IPS-NIHi11 (cell line): Measurements from ENCODE around the gene ADAMTSL3.
A peak's percentile ranks its signal among the peaks of the same experiment; 100 is the strongest.

Source experiments
- DNase-seq: peaks from one replicate; pipeline ENCODE4 v3.0.0; 2012; ENCODE audit warnings: mixed read lengths, low spot score

The ADAMTSL3 gene

DNA sequence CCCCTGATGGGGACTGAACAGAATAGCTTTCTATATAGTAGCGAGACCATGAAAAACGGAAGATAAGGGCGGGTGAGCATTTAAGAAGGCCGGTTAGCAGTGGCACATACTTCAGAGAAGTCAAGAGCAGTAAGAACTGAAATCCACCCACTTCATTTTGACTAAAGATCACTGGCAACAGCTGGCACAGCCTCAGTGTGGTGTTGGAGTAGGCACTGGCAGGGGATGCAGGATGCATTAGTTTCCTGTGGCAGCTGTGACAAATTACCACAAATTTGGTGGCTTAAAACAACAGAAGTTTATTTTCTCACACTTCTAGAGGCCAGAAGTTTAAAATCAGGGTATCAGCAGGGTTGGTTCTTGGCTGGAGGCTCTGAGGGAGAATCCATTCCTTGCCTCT, 176.5 kb downstream of the ADAMTSL3 start:
- DNase-seq, result no peak

DNA sequence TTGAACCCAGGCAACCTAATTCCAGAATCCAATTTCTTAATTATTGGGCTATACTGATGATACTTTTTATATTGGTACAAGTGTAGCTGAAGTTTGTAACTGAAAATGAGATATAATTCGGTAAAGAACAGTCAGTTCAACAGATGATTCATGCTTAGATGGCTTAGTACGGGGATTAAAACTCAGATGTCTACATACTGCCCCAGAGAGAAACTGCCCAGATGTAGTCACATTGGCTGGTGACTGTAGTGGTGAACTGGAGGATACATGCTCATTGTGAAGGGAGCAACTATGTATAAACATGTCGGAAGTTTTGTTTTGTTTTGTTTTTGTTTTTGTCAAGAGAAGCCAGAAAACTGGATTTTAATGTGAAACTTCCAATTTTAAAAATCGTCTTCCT, 179.6 kb downstream of the ADAMTSL3 start:
- no peak for DNase-seq

DNA sequence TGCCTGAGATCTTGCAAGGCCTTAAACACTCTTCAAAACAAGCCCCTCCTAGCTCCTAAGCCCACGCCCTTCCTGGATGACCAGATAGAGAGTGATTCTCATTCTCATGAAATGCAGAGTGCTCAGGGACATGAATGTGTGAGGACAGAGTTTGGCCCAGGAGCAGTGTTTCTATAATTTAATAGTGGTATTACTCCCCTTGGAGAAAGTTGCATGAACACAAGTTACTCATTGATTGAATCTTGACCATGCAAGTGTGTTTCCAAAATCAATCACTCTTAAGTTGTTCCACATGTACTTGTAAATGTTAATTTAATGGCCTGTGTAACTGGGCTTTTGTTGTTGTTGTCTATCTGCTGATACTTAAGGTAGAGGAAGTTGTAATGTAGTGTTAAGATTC, 181.6 kb downstream of the ADAMTSL3 start:
- no peak for DNase-seq

DNA sequence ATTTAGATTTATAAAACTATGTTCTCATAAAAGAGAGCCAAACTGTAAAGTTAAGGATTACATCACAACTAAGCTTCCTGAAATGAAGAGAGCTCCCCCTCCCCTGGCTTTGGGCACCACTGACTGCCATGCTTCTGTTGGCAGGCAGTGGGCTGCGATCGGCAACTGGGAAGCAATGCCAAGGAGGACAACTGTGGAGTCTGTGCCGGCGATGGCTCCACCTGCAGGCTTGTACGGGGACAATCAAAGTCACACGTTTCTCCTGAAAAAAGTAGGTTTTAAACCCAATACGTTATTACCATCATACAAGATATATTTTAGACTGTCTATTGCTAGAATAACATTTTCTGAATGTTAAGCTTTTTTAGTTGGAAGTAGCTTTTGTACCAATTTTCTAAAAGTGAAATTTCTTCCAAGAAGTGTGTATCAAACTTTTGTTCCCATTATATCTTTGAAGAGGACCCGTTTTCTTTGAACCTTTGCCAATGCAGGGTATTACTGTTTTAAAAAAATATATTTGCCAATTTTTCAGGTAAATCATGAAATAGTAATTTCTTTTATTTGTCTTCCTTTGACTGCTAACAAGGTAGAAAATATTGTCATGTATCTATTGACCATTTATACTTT, 184.1 kb downstream of the ADAMTSL3 start:
- peak; percentile 75 for DNase-seq

DNA sequence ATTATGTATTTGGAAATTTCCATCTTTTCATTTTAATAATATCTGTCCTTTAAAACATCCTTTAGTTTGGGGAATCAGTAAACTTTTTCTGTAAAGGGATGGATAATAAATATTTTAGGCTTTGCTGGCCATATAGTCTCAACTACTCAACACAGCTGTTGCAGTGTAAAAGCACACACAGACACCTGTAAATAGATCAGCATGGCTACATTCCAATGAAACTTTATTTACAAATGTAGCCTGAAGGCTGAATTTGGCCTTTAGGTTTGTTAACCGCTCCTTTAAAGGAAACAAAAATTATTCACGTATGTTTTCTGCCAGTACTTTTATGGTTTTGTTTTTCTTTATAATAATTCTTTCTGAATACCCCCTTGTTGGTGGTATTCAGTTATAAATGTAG, 184.8 kb downstream of the ADAMTSL3 start:
- no peak for DNase-seq

DNA sequence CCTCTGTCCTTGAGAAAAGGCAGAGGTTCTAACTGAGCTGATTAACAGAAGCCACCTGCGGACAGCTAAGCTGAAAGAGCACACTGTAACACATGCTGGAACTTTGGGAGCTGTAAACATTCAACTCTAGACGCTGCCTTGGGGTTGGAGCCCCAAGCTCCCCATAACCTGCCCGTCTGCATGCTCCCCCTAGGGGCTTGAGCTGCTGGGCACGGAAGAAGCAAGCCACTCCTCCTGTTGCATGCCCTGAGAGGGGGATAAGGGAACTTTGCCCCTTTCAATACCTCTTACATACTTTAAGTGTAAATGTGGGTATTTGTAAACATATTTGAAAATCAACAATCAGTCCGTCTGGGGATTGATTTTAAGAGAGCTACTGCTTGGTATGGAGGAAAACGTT, 188.4 kb downstream of the ADAMTSL3 start:
- DNase-seq, result no peak

DNA sequence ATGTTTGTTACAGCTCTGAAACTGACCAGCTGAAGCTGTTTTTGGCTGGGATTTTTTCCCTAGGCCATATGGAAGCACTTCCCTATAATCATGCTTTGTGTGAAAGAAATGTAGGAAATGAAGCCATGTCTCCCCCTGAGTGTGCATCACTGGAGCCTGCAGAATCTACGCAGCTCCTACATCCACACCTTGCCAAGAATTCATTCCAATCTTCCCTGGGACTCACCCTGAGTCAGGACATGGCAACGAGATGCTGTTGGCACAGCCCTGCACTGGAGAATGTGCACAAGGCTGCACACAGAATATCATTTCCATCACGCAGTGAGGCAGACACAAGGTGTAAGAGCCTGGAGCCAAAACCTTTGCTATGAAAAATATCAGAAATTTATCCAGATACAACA, 189.5 kb downstream of the ADAMTSL3 start:
- no peak for DNase-seq

DNA sequence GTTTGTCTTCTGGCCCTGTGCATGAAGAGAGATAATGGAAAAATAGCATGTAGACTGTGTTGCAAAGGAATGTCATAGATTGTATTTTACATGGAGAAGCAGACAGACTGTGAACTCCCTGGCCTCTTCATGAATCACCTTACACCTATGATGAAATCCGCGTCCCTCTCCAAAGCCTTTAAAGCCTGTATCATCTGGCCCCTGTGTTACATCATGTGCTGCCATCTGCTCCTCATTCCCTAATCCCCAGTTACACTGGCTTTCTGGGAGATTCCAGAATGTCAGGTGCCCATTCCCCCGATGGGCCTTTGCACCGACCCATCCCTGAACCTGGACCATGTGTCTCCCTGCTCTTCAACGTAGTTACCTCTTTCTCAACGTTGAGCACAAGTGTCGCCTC, 190.8 kb downstream of the ADAMTSL3 start:
- no peak for DNase-seq

DNA sequence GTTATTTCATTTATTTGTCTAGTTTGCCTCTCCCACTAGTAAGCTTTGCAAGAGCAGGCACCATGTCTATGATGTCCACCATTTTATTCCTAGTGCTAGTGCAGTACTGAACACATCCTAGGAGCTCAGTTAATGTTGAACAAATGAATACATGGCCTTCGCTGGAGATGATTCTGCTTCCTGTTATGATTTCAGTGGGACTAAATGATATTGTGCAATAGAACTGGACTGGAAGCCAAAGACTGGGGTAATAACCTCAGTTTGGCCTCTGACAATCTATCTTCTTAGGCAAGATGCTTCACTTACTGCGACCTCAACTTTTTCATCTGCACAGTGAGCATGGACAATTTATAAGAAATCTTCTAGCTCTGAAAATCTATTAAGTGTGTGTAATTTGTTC, 191.3 kb downstream of the ADAMTSL3 start:
- DNase-seq, result no peak

DNA sequence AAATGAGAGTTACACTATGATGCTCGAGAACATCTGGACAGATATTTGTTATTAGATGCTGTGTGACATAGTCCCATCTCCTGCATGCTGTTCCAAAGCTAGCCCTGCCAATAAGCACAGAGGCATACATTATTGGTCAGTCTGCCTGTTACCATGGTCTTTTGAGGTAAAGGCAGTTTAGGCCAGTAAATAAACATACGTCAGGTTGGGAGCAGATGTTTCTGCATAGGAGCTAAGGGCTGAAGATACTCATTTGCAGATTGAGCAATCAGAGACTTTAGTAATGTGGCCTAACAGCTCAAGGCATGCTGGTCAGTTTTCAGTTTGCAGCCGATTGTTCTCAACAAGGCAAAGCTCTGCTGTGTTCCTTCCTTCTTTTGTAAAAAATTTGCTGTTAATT, 192.9 kb downstream of the ADAMTSL3 start:
- no peak for DNase-seq

DNA sequence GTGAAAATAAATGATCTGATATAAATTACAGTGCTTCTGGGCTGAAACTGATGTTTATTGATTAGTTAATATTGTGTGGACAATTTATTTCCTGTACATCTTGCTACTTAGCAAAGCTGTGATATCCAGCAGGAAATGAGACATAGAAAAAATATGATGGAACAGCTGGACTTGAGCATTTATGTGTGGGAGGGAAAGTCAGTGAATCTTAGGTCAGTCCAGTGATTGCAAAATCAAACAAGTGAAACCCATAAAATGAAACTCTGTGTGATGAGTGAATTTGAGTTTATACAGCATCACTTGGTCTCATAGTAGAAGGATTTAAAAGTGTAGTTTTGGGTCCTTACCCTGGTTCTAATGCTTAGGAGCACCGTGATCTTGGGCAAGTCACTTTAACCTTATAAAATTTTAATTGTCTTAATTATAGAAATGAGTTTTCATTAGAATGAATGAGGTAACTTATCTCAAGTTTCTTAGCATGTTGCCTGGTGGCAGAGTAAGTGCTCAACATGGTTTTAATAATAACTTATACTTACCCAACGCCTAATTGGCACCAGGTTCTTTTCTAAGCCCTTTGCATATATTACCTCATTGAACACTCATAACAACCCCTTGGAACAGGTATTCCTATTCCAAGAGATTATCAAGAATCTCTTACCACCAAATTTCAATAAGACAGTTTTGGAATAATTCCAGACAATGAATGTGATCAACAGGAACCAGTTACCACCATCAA, 194.6 kb downstream of the ADAMTSL3 start:
- DNase-seq, result no peak

DNA sequence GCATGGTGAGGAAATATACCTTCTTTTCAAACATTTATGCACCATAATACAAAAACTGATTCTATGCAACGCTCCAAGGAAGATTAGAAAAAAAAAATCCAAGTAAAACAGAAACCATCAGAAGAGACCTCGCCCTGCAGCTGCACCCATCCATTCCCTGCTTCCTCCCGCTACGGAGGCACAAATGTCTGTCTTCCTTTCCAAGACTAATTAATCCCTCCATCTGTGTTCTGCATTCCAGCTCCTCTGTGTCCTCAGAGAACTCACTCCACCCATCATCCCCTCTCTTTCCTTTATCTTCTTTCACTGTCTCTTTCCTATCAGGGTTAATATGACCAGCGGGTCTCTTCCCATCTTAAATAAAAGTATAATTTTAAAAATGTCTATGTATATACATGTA, 196.1 kb downstream of the ADAMTSL3 start:
- no peak for DNase-seq

DNA sequence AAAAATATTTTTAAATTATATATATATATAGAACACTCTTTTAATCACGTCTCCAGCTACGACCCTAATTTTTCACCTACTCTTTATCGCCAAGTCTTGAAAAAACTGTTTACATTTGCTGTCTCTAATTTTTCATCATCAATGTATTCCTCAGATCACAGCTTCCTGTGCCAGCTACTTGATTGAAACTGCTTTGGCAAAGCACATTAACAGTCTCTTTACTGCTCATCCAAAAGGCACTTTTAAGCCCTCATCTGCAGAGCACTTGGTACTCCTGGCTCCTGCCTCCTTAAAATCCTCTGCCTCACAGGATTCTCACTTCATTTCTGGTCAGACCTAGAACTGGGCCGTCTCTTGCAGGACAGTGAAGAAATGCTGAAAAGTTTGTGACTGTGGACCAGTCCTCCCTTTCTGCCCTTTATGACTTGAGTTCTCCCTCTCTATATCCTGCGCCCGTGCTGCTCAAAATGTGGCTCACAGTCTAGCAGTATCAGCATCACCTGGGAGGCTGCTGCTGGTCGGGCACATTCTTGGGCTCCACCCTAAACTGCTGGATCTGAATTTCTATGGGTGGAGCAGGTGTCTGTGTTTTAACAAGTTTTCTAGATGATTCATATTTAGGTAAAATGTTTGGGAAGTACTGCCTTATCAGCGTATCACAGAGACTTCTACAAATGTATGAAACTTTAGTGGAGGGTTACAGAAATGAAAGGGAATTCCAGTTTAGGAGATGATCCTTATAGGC, 196.8 kb downstream of the ADAMTSL3 start:
- no peak for DNase-seq

DNA sequence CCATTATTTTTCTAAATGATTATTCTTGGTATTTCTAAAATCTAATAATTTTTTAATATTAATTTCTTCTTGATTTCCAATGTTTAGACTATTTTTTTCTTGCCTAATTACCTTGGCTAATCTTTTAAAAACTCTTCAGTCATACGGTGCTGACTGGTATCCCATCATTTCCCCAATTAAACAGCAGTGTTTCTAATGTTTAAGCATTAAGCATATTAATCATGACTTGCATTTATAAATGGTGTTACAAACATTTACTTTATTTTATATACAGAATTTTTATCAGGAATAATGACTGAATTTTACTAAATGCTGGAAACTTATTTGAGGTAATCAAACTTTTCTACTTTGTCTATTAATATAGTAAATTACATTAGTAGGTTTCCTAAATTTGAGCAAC, 199.3 kb downstream of the ADAMTSL3 start:
- DNase-seq, result no peak

DNA sequence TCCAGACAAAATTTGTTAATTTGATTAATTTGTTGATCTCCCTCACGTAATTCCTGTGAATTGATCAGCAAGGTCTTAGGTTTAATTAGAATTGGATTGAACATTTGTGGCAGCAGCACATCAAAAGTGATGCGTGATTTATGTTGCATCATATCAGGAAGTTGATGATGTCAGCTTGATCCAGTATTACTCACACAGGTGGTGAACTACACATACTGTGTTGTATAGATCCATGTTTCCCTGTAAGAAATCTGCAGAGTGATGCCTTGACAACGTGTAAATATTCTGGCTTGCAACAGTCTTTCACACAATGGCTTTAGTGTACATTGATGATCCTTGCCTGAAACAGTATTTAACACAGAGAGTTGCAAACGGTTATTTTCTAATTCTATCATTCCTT, 200.4 kb downstream of the ADAMTSL3 start:
- DNase-seq, result no peak

DNA sequence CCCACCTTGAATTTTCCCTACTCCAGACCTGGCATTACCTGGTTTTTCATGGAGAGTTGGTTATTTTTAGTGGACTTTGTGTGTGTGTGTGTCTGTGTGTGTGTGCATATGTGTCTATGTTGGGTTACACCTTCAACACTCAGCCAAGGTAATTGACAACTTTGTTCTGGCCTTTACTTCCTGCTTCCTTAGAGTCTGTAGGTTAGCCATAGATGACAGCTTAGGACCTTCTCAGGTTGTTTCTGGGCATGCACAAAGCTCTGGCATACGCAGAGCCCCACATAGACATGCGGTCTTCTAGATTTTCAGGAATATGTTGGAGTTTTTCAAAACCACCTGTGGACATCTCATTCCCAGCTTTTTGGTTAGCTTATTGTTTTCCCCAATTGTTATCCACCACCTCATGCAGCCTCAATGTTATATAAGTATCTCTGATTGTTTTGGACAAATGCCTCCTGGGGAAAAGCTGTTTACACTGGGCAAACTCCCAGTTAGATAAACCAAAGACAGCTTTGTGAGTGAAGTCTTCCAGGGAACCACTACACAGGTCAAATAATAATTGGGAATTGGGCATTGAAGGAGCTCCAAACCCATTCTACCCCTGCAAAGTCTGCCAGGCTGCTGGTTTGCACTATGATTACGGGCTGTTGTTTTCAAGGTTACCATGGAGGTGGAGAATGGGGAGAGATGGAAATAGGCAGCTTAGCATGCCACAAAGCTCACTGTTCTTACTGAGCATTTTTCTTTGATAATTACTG, 201.2 kb downstream of the ADAMTSL3 start:
- no peak for DNase-seq

DNA sequence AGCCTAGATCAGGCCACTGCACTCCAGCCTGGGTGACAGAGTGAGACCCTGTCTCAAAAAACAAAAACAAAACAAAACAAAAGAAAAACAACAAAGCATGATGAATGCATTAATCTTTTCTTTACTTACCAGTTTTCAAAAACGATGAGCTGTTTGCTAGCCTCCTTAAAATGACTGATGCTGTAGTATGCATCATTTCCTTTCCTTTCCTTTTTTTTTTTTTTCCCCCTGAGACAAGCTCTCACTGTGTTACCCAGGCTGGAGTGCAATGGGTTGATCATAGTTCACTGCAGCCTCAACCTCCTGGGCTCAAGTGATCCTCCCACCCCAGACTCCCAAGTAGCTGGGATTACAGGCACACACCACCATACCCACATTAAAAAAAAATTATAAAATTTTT, 202.0 kb downstream of the ADAMTSL3 start:
- DNase-seq, result no peak

DNA sequence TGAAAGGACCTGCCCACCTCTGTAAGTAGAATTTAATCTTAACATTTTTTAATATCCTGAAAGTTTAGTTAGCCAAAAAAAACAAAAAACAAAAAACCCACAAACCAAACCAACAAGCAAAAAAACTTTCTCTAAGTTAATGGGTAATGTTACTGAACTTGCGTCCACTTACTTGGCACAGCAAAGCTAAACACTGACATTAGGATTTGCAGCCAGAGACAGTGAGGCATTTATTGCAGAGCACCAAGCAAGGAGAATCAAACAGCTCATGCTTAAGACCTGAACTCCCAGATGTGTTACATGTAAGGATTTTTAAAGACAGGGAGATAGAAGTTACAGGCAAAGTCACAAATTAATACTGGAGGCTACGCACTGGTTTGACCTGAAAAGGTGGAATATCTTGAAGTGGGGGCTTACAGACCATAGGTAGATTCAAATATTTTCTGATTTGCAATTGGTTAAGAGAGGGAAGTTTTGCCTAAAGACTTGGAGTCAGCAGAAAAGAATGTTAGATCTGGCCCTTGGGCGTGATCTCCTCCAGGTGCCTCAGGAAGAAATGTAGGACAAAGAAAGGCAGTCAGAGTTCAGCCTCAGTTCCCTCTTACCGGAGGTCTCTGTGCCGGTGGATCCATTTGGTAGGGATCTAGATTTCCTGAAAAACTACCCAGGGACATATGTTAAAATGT, 205.0 kb downstream of the ADAMTSL3 start:
- no peak for DNase-seq

DNA sequence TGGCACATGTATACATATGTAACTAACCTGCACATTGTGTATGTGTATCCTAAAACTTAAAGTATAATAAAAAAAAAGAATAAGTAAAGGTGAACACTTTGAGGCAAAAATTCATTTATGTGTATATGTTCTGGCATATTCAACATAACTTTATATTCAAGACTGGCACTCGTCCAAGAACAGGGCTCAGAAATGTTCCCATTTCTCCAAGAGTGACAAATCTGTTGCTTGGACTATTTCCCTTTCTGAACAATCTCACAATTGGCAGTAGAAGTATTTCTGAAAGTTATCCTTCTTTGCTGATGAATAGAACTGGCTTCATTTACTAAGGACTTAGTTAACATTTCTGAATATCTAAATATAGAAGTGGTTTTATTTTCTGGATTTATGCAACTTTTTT, 212.8 kb downstream of the ADAMTSL3 start:
- no peak for DNase-seq

DNA sequence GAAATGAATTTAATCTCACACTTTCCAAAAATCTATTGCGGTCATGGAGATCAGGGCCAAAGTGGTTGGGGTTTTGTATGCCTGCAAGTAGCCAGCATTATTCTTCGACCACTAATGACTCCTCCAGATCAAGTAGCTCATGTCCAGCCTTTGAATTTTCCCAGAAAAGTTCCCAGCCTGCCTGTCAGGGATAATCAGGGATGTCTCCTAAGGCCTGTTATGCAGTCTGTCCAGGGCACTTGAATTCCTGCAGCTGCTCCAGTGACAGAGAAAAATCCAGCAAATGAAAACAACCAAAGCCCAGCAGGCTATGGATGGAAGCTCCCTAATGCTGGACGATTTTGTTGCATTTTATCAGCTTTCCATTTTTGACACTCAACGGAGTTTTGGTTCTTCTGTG, 215.4 kb downstream of the ADAMTSL3 start:
- DNase-seq, result no peak

DNA sequence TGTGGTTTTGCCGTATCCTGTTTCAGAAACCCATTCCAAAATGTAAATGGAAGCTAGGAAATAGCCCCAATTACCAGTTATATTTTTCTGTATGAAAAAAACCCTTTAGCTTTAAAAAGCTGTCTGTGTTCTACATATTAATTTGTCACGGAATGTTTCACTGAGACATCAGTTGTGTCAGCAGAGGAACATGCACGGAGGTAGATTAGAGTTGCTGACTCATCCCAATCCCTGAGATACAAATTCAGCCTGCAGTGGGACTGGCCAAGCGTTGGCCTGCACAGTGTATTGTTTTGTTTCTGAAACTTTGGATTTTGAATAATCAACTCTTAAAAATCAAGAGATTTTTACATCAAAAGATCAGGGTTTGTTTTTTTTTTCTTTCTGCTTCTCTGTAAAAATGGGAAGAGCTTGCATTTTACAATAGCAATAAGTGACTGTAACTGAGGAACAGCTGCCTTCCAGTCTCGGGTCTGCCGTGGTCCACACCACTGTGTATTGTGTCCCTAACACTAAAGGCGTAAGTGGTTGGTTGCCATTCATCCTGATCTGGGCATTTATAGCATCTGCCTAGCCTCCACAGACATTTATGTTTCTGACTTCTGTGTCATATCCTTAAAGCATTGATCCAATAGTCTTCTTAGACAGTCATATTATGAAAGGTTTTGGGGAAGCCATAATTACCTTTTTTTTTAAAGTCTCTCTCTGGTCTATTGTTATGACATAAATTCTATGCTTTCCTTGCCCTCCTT, 218.1 kb downstream of the ADAMTSL3 start:
- DNase-seq, result no peak
